ENCODE results near the gene NFASC. TPM values are rescaled to one million over a fixed set of nuclear protein-coding genes. Genes with fewer than 3 reads are reported as not detected.
A peak's percentile ranks its signal among the peaks of the same experiment; 100 is the strongest.

Gene NFASC
- total RNA-seq, 1 donor from 2014 or later = 6.9 TPM

GRCh38 chr1:204940591-204940990, 69.9 kb downstream of the NFASC start:
- TF ChIP-seq CTCF (IDR thresholded peaks at IDR 0.05; ENCODE audit: unreplicated experiment) = no peak
- no peak overlapping the region for H3K4me3 Mint-ChIP-seq (ENCODE audit: low read depth)
- no peaks in the 10 kb centered on the region for H3K4me1 Mint-ChIP-seq (ENCODE audit: low read depth)

GRCh38 chr1:204941421-204942338, 71.0 kb downstream of the NFASC start:
- Mint-ChIP-seq H3K9me3 (ENCODE audit: low read depth) (no peaks in the 10 kb centered on the region), H3K36me3 (ENCODE audit: insufficient read depth) (no peaks in the 10 kb centered on the region), H3K27me3 (peaks cover 9% of the 10 kb centered on the region), H3K4me1 (ENCODE audit: low read depth) (no peaks in the 10 kb centered on the region), H3K4me3 (ENCODE audit: low read depth) (no peak overlapping the region), H3K27ac (no peak overlapping the region)
- peak; percentile 71 for DNase-seq (ENCODE audit: low spot score, unreplicated experiment)
- peak; percentile 96 for TF ChIP-seq CTCF (IDR thresholded peaks at IDR 0.05; ENCODE audit: unreplicated experiment)

More at GRCh38 chr1:204940591-204940990, 69.9 kb downstream of the NFASC start:
- Mint-ChIP-seq H3K27me3 (peaks cover 9% of the 10 kb centered on the region), H3K9me3 (ENCODE audit: low read depth) (no peaks in the 10 kb centered on the region), H3K27ac (no peak overlapping the region), H3K36me3 (ENCODE audit: insufficient read depth) (no peaks in the 10 kb centered on the region)
- no peak for DNase-seq (ENCODE audit: low spot score, unreplicated experiment)

GRCh38 chr1:204943495-204943894, 72.8 kb downstream of the NFASC start:
- Mint-ChIP-seq H3K36me3 (ENCODE audit: insufficient read depth) (no peaks in the 10 kb centered on the region), H3K9me3 (ENCODE audit: low read depth) (no peaks in the 10 kb centered on the region), H3K27ac (no peak overlapping the region), H3K4me3 (ENCODE audit: low read depth) (no peak overlapping the region), H3K27me3 (peaks cover 3% of the 10 kb centered on the region), H3K4me1 (ENCODE audit: low read depth) (no peaks in the 10 kb centered on the region)
- DNase-seq (ENCODE audit: low spot score, unreplicated experiment) = no peak
- no peak for TF ChIP-seq CTCF (IDR thresholded peaks at IDR 0.05; ENCODE audit: unreplicated experiment)

- no peak for DNase-seq (ENCODE audit: low spot score, unreplicated experiment)
- H3K27ac Mint-ChIP-seq = no peak overlapping the region
- no peaks in the 10 kb centered on the region for H3K4me1 Mint-ChIP-seq (ENCODE audit: low read depth)
- no peak overlapping the region for H3K4me3 Mint-ChIP-seq (ENCODE audit: low read depth)
- H3K27me3 Mint-ChIP-seq = peaks cover 10% of the 10 kb centered on the region
- TF ChIP-seq CTCF (IDR thresholded peaks at IDR 0.05; ENCODE audit: unreplicated experiment) = no peak
- no peaks in the 10 kb centered on the region for H3K36me3 Mint-ChIP-seq (ENCODE audit: insufficient read depth)
- H3K9me3 Mint-ChIP-seq (ENCODE audit: low read depth) = no peaks in the 10 kb centered on the region
These were observed 74.0 kb downstream of the NFASC start for GRCh38 chr1:204944662-204945061.

- H3K27me3 Mint-ChIP-seq = peaks cover 15% of the 10 kb centered on the region
- H3K4me1 Mint-ChIP-seq (ENCODE audit: low read depth) = no peaks in the 10 kb centered on the region
- no peak for DNase-seq (ENCODE audit: low spot score, unreplicated experiment)
- no peaks in the 10 kb centered on the region for H3K36me3 Mint-ChIP-seq (ENCODE audit: insufficient read depth)
- no peaks in the 10 kb centered on the region for H3K9me3 Mint-ChIP-seq (ENCODE audit: low read depth)
- H3K4me3 Mint-ChIP-seq (ENCODE audit: low read depth) = no peak overlapping the region
- no peak for TF ChIP-seq CTCF (IDR thresholded peaks at IDR 0.05; ENCODE audit: unreplicated experiment)
- H3K27ac Mint-ChIP-seq = no peak overlapping the region
These were observed 74.9 kb downstream of the NFASC start for GRCh38 chr1:204945565-204945977.
